NB4 (cell line): ENCODE results near the gene CCNE1.

Experiments used
- MYC ChIP-seq: IDR thresholded peaks from 2 replicates; pipeline ENCODE4 v1.6.1; 2011; ENCODE audit warnings: low read depth, low read length
- POLR2A ChIP-seq: IDR thresholded peaks from 2 replicates; pipeline ENCODE4 v1.6.1; 2011; ENCODE audit warnings: mild to moderate bottlenecking; ENCODE audit not compliant: insufficient read length; ENCODE audit errors: extremely low read depth
- TF ChIP-seq, protein P1 (sequence below): IDR thresholded peaks from one replicate; pipeline ENCODE4 v1.5.1; 2012; ENCODE audit warnings: low read depth, low read length

DNA sequence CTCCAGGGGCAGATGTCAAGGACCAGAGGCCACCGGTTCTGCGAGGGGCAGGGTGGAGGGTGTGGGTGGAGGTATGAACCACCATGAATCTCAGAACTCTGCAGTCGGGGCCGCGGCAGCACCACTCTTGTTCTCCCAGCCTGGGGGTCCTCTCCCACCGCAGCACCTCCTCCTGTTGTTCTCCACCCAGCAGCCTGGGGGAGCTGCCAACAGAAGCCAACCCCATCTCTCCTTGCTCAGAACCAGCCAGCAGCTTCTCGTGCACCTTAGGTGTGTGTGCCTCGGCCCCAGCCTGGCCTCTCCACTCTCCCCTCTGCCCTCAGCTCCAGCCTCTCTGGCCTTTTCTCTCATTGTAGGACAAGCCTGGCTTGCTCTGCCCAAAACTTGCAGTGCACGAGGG, 31.9 kb upstream of the CCNE1 start:
- TF ChIP-seq, protein P1, sequence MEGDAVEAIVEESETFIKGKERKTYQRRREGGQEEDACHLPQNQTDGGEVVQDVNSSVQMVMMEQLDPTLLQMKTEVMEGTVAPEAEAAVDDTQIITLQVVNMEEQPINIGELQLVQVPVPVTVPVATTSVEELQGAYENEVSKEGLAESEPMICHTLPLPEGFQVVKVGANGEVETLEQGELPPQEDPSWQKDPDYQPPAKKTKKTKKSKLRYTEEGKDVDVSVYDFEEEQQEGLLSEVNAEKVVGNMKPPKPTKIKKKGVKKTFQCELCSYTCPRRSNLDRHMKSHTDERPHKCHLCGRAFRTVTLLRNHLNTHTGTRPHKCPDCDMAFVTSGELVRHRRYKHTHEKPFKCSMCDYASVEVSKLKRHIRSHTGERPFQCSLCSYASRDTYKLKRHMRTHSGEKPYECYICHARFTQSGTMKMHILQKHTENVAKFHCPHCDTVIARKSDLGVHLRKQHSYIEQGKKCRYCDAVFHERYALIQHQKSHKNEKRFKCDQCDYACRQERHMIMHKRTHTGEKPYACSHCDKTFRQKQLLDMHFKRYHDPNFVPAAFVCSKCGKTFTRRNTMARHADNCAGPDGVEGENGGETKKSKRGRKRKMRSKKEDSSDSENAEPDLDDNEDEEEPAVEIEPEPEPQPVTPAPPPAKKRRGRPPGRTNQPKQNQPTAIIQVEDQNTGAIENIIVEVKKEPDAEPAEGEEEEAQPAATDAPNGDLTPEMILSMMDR, result peak; percentile 6
- TF ChIP-seq POLR2A (no peak), MYC (no peak)
